ENCODE data around the gene LRRK1. TPM values are rescaled to one million over a fixed set of nuclear protein-coding genes. Genes with fewer than 3 reads are reported as not detected.

Gene LRRK1
- total and polyA plus RNA-seq, 2 of the 13 experiments (the other 11 are each of a cell fraction or from before 2014, with no cell fraction given), result 0.13 to 1.2 TPM

DNA sequence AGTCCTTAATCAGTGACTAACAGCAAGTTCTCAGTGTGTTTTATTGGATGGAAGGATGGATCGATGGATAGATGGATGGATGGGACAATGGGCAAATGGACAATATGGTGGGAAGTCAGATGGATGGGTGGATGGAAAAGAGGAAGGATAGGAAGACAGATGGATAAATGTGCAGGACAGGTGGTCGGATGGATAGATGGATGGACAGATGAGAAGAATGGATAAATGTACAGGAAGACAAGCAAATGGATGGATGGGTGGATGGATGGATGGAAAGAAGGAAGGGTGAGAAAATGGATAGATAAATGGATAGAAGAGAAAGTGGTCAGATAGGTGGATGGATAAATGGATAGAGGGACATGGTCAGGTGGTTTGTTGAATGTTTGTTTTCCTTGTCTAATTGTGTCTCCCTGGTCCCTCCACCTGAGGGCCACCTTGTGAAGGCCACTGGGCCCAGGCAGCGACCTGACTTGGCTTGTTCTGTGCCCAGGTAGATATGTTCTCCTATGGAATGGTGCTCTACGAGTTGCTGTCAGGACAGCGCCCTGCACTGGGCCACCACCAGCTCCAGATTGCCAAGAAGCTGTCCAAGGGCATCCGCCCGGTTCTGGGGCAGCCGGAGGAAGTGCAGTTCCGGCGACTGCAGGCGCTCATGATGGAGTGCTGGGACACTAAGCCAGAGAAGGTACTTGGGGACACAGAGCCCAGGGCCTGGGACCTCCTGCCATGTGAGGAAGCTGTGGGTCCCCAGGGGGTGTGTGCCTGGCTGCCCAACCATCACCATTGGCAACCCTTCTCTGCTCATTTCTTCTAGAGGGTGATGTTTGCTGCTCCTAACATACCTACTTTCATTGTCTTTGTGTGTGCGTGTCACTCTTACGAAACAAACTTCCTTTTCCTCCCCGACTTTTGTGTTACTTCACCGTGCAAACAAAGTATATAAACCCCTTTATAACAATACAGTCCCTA is 137.5 kb downstream of the LRRK1 start (continued):
- TF ChIP-seq, protein P1, sequence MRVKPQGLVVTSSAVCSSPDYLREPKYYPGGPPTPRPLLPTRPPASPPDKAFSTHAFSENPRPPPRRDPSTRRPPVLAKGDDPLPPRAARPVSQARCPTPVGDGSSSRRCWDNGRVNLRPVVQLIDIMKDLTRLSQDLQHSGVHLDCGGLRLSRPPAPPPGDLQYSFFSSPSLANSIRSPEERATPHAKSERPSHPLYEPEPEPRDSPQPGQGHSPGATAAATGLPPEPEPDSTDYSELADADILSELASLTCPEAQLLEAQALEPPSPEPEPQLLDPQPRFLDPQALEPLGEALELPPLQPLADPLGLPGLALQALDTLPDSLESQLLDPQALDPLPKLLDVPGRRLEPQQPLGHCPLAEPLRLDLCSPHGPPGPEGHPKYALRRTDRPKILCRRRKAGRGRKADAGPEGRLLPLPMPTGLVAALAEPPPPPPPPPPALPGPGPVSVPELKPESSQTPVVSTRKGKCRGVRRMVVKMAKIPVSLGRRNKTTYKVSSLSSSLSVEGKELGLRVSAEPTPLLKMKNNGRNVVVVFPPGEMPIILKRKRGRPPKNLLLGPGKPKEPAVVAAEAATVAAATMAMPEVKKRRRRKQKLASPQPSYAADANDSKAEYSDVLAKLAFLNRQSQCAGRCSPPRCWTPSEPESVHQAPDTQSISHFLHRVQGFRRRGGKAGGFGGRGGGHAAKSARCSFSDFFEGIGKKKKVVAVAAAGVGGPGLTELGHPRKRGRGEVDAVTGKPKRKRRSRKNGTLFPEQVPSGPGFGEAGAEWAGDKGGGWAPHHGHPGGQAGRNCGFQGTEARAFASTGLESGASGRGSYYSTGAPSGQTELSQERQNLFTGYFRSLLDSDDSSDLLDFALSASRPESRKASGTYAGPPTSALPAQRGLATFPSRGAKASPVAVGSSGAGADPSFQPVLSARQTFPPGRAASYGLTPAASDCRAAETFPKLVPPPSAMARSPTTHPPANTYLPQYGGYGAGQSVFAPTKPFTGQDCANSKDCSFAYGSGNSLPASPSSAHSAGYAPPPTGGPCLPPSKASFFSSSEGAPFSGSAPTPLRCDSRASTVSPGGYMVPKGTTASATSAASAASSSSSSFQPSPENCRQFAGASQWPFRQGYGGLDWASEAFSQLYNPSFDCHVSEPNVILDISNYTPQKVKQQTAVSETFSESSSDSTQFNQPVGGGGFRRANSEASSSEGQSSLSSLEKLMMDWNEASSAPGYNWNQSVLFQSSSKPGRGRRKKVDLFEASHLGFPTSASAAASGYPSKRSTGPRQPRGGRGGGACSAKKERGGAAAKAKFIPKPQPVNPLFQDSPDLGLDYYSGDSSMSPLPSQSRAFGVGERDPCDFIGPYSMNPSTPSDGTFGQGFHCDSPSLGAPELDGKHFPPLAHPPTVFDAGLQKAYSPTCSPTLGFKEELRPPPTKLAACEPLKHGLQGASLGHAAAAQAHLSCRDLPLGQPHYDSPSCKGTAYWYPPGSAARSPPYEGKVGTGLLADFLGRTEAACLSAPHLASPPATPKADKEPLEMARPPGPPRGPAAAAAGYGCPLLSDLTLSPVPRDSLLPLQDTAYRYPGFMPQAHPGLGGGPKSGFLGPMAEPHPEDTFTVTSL (CRISPR knock-in tag; IDR thresholded peaks at IDR 0.05; ENCODE audit: borderline replicate concordance), result no peak
- TF ChIP-seq MED1 (CRISPR knock-in tag; IDR thresholded peaks at IDR 0.05) (0 out of 2 replicates have a peak, but pooled peaks have one; percentile 27), CHD2 (IDR thresholded peaks at IDR 0.05; ENCODE audit: low read depth, low read length) (no peak), ZHX1 (CRISPR knock-in tag; IDR thresholded peaks at IDR 0.05; ENCODE audit: low read depth) (no peak), YEATS4 (CRISPR knock-in tag; IDR thresholded peaks at IDR 0.05; ENCODE audit: borderline replicate concordance) (no peak), SAP130 (CRISPR knock-in tag; IDR thresholded peaks at IDR 0.05; ENCODE audit: low read depth) (0 out of 2 replicates have a peak, but pooled peaks have one; percentile 23), HOXA5 (CRISPR knock-in tag; IDR thresholded peaks at IDR 0.05) (no peak), SOX5 (CRISPR knock-in tag; IDR thresholded peaks at IDR 0.05; ENCODE audit: borderline replicate concordance) (peak; percentile 87; the same call in 1 of the 2 replicates), ZNF207 (IDR thresholded peaks at IDR 0.05; ENCODE audit: borderline replicate concordance) (no peak), KDM2A (CRISPR knock-in tag; IDR thresholded peaks at IDR 0.05; ENCODE audit: borderline replicate concordance, low read depth) (no peak), SIN3B (IDR thresholded peaks at IDR 0.05; ENCODE audit: low read length) (no peak)
- TF ChIP-seq, protein P2, sequence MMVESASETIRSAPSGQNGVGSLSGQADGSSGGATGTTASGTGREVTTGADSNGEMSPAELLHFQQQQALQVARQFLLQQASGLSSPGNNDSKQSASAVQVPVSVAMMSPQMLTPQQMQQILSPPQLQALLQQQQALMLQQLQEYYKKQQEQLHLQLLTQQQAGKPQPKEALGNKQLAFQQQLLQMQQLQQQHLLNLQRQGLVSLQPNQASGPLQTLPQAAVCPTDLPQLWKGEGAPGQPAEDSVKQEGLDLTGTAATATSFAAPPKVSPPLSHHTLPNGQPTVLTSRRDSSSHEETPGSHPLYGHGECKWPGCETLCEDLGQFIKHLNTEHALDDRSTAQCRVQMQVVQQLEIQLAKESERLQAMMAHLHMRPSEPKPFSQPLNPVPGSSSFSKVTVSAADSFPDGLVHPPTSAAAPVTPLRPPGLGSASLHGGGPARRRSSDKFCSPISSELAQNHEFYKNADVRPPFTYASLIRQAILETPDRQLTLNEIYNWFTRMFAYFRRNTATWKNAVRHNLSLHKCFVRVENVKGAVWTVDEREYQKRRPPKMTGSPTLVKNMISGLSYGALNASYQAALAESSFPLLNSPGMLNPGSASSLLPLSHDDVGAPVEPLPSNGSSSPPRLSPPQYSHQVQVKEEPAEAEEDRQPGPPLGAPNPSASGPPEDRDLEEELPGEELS (CRISPR knock-in tag; IDR thresholded peaks at IDR 0.05), result peak; percentile 22; the same call in 1 of the 2 replicates
- TF ChIP-seq, protein P3, sequence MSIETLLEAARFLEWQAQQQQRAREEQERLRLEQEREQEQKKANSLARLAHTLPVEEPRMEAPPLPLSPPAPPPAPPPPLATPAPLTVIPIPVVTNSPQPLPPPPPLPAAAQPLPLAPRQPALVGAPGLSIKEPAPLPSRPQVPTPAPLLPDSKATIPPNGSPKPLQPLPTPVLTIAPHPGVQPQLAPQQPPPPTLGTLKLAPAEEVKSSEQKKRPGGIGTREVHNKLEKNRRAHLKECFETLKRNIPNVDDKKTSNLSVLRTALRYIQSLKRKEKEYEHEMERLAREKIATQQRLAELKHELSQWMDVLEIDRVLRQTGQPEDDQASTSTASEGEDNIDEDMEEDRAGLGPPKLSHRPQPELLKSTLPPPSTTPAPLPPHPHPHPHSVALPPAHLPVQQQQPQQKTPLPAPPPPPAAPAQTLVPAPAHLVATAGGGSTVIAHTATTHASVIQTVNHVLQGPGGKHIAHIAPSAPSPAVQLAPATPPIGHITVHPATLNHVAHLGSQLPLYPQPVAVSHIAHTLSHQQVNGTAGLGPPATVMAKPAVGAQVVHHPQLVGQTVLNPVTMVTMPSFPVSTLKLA (IDR thresholded peaks at IDR 0.05), result peak; percentile 34; the same call in 1 of the 2 replicates
- TF ChIP-seq, protein P4, sequence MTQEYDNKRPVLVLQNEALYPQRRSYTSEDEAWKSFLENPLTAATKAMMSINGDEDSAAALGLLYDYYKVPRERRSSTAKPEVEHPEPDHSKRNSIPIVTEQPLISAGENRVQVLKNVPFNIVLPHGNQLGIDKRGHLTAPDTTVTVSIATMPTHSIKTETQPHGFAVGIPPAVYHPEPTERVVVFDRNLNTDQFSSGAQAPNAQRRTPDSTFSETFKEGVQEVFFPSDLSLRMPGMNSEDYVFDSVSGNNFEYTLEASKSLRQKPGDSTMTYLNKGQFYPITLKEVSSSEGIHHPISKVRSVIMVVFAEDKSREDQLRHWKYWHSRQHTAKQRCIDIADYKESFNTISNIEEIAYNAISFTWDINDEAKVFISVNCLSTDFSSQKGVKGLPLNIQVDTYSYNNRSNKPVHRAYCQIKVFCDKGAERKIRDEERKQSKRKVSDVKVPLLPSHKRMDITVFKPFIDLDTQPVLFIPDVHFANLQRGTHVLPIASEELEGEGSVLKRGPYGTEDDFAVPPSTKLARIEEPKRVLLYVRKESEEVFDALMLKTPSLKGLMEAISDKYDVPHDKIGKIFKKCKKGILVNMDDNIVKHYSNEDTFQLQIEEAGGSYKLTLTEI (CRISPR knock-in tag; conservative IDR thresholded peaks at IDR 0.05), result no peak
